Measurements from ENCODE around the gene WDR17. TPM values are rescaled to one million over a fixed set of nuclear protein-coding genes. Genes with fewer than 3 reads are reported as not detected.

WDR17 gene
- total RNA-seq, 1 experiment from 2014 or later = 4.4 TPM

GRCh38 chr4:176044589-176044951, 21.1 kb upstream of the WDR17 start:
- H3K36me3 Mint-ChIP-seq = no peaks in the 10 kb centered on the region
- no peaks in the 10 kb centered on the region for H3K4me1 Mint-ChIP-seq
- peaks cover 4% of the 10 kb centered on the region for H3K9me3 Mint-ChIP-seq
- ATAC-seq = no peak
- ChIA-PET POLR2A (no interaction called here), CTCF (no interaction called here)
- H3K4me3 Mint-ChIP-seq = no peak overlapping the region
- no peak overlapping the region for H3K27ac Mint-ChIP-seq
- no peak for DNase-seq (ENCODE audit: low spot score)
- no peak for TF ChIP-seq FOXK1 (CRISPR knock-in tag; IDR thresholded peaks at IDR 0.05)
- no peak for TF ChIP-seq TEAD4 (CRISPR knock-in tag; IDR thresholded peaks at IDR 0.05)
- TF ChIP-seq AFF4 (CRISPR knock-in tag; IDR thresholded peaks at IDR 0.05; ENCODE audit: borderline replicate concordance) = no peak
- TF ChIP-seq FOXJ3 (CRISPR knock-in tag; IDR thresholded peaks at IDR 0.05; ENCODE audit: borderline replicate concordance) = no peak
- no peak for TF ChIP-seq ZNF232 (CRISPR knock-in tag; IDR thresholded peaks at IDR 0.05)
- TF ChIP-seq GABPB1 (CRISPR knock-in tag; IDR thresholded peaks at IDR 0.05) = no peak
- TF ChIP-seq USF2 (CRISPR knock-in tag; IDR thresholded peaks at IDR 0.05) = no peak
- no peaks in the 10 kb centered on the region for H3K27me3 Mint-ChIP-seq (ENCODE audit: low read depth)

- ATAC-seq = no peak
- Mint-ChIP-seq H3K4me3 (no peak overlapping the region), H3K27me3 (ENCODE audit: low read depth) (no peaks in the 10 kb centered on the region), H3K9me3 (no peaks in the 10 kb centered on the region), H3K27ac (no peak overlapping the region), H3K4me1 (peaks cover 3% of the 10 kb centered on the region), H3K36me3 (no peaks in the 10 kb centered on the region)
- ChIA-PET POLR2A (no interaction called here), CTCF (no interaction called here)
- no peak for DNase-seq (ENCODE audit: low spot score)
- no peak for TF ChIP-seq ZNF138 (CRISPR knock-in tag; conservative IDR thresholded peaks at IDR 0.05)
Measured at GRCh38 chr4:176048631-176049030, 17.0 kb upstream of the WDR17 start.

GRCh38 chr4:176052744-176053143, 12.9 kb upstream of the WDR17 start:
- ChIA-PET POLR2A (no interaction called here), CTCF (interaction anchor here (1.1 kb wide), 1 partner anchor 99 kb away, joined by 3 read pairs; no protein-coding TSS in a partner anchor)
- Mint-ChIP-seq H3K4me3 (no peak overlapping the region), H3K9me3 (no peaks in the 10 kb centered on the region), H3K36me3 (no peaks in the 10 kb centered on the region), H3K27ac (no peak overlapping the region), H3K27me3 (ENCODE audit: low read depth) (no peaks in the 10 kb centered on the region), H3K4me1 (peaks cover 8% of the 10 kb centered on the region)
- no peak for TF ChIP-seq FOXP4 (CRISPR knock-in tag; IDR thresholded peaks at IDR 0.05)
- no peak for TF ChIP-seq ZBTB21 (CRISPR knock-in tag; IDR thresholded peaks at IDR 0.05; ENCODE audit: borderline replicate concordance)
- no peak for TF ChIP-seq CBFB (CRISPR knock-in tag; IDR thresholded peaks at IDR 0.05; ENCODE audit: low read depth)
- no peak for TF ChIP-seq SMAD3 (CRISPR knock-in tag; IDR thresholded peaks at IDR 0.05; ENCODE audit: borderline replicate concordance)
- no peak for TF ChIP-seq ZNF219 (CRISPR knock-in tag; IDR thresholded peaks at IDR 0.05; ENCODE audit: borderline replicate concordance)
- TF ChIP-seq E2F1 (CRISPR knock-in tag; IDR thresholded peaks at IDR 0.05) = no peak
- no peak for TF ChIP-seq ZBTB43 (CRISPR knock-in tag; IDR thresholded peaks at IDR 0.05)
- DNase-seq (ENCODE audit: low spot score) (no peak), ATAC-seq (no peak)
